Sigmoid colon (tissue), 7 donors: ENCODE data around the gene EDEM1. TPM values are rescaled to one million over a fixed set of nuclear protein-coding genes. Genes with fewer than 3 reads are reported as not detected.

Source experiments
- DNase-seq: peaks from one replicate; pipeline ENCODE4 v3.0.0-alpha.2; 2019
- H3K27ac ChIP-seq, 4 donors: fragments of 200-600 bp; sonication (generic); one replicate each; pipeline ENCODE4 v1.5.1; 2016 to 2019; ENCODE audit warnings: mild to moderate bottlenecking in 1 of 4
- H3K27me3 ChIP-seq, 3 donors: fragments of 200-600 bp; sonication (generic); one replicate each; pipeline ENCODE4 v1.5.1; 2019; ENCODE audit warnings: mild to moderate bottlenecking in 1 of 3
- H3K36me3 ChIP-seq, 4 donors: fragments of 200-600 bp; sonication (generic); one replicate each; pipeline ENCODE4 v1.5.1; 2016 to 2019
- H3K4me1 ChIP-seq, 4 donors: fragments of 200-600 bp; sonication (generic); one replicate each; pipeline ENCODE4 v1.5.1; 2017 to 2019
- H3K4me3 ChIP-seq, 4 donors: fragments of 200-600 bp; sonication (generic); one replicate each; pipeline ENCODE4 v1.5.1; 2017 to 2019; ENCODE audit warnings: mild to moderate bottlenecking in 2 of 4, moderate library complexity in 1 of 4
- H3K9me3 ChIP-seq, 4 donors: fragments of 200-600 bp in 3 of 4; sonication (generic) in 3 of 4; one replicate each; pipeline versions ENCODE4 v1.5.1 to v1.6.1; 2013 to 2019
- CTCF ChIP-seq, 4 experiments: fragments of 450-650 bp in 3 of 4; fragments of 200-600 bp in 1 of 4; IDR thresholded peaks; one replicate each; pipeline ENCODE4 v1.5.1; 2016 to 2019; ENCODE audit warnings: antibody characterized with exemption in 4 of 4, mild to moderate bottlenecking in 3 of 4, moderate library complexity in 2 of 4
- EP300 ChIP-seq, 4 donors: sonication (generic); formaldehyde crosslinking; IDR thresholded peaks; one replicate each; pipeline ENCODE4 v1.6.1; 2017; ENCODE audit warnings: antibody characterized with exemption in 4 of 4
- POLR2A ChIP-seq, 2 donors: fragments of 450-650 bp; IDR thresholded peaks; one replicate each; pipeline ENCODE4 v1.6.1; 2016; ENCODE audit warnings: antibody characterized with exemption in 2 of 2, mild to moderate bottlenecking in 2 of 2, moderate library complexity in 2 of 2
- POLR2AphosphoS5 ChIP-seq, 4 donors: sonication (generic); formaldehyde crosslinking; IDR thresholded peaks; one replicate each; pipeline ENCODE4 v1.6.1; 2017; ENCODE audit warnings: antibody characterized with exemption in 4 of 4
- WGBS, 2 donors: extraction: QIAGEN DNeasy Blood & Tissue Kit; methylation state at CpG; one replicate each; pipeline ENCODE4 v1.1.7; 2013; 5-methylcytosine and 5-hydroxymethylcytosine counted together
- intact Hi-C: fragments of 100-400 bp; cut with DNase I; formaldehyde crosslinking; loops from one replicate; pipeline ENCODE4 v1.15.1; 2023
- polyA plus RNA-seq, 3 donors: library from polyadenylated mRNA; stranded (reverse); fragments of 200-250 nt; gene quantifications; one replicate each; pipeline ENCODE4 v1.2.3, GENCODE V29; 2013
- total RNA-seq, 4 donors: library from RNA; depleted of rRNA; stranded (reverse); fragments of >200 nt; gene quantifications; one replicate each; pipeline ENCODE4 v1.1.0, GENCODE V29; 2016
- donor health status: healthy with polysubstance abuse.
- donor health status: Bipolar disorder and iron deficiency.
- donor health status: healthy.

The EDEM1 gene
- total and polyA plus RNA-seq, 7 donors = 3.6 to 23.8 (median 18.1) TPM

GRCh38 chr3:5218815-5219214, 31.3 kb downstream of the EDEM1 start:
- Histone ChIP-seq H3K36me3 (peaks cover 0 to 43% (median 25%) of the 10 kb centered on the region in 4 donors), H3K4me1 (peaks cover 0 to 12% (median 9%) of the 10 kb centered on the region in 4 donors), H3K27ac (peak overlapping the region in 1 of 4 donors; percentile 36), H3K27me3 (no peaks in the 10 kb centered on the region), H3K4me3 (no peak overlapping the region), H3K9me3 (no peaks in the 10 kb centered on the region)
- no peak for DNase-seq
- WGBS, 2 donors = 85 to 90% methylated on average over 5 of the region's 5 CpGs
- intact Hi-C loops = no loop called here
- no peak for TF ChIP-seq POLR2AphosphoS5 (IDR thresholded peaks at IDR 0.05)

GRCh38 chr3:5219216-5219615, 31.7 kb downstream of the EDEM1 start:
- Histone ChIP-seq H3K9me3 (no peaks in the 10 kb centered on the region), H3K4me3 (no peak overlapping the region), H3K4me1 (peaks cover 0 to 12% (median 9%) of the 10 kb centered on the region in 4 donors), H3K27ac (no peak overlapping the region), H3K36me3 (peaks cover 0 to 39% (median 21%) of the 10 kb centered on the region in 4 donors), H3K27me3 (no peaks in the 10 kb centered on the region)
- TF ChIP-seq POLR2A (IDR thresholded peaks at IDR 0.05) (no peak), EP300 (IDR thresholded peaks at IDR 0.05) (no peak), CTCF (IDR thresholded peaks at IDR 0.05) (no peak), POLR2AphosphoS5 (IDR thresholded peaks at IDR 0.05) (no peak)
- intact Hi-C loops = no loop called here
- DNase-seq = no peak
- WGBS, 2 donors = 92 to 96% methylated on average over 4 of the region's 4 CpGs

GRCh38 chr3:5220193-5220592, 32.7 kb downstream of the EDEM1 start:
- H3K4me3 ChIP-seq = no peak overlapping the region
- no peak for DNase-seq
- 57 to 60% methylated on average over 5 of the region's 5 CpGs for WGBS, 2 donors
- intact Hi-C loops = no loop called here
- peaks cover 0 to 30% (median 16%) of the 10 kb centered on the region in 4 donors for H3K36me3 ChIP-seq
- no peak for TF ChIP-seq CTCF (IDR thresholded peaks at IDR 0.05)
- no peak for TF ChIP-seq POLR2A (IDR thresholded peaks at IDR 0.05)
- no peak for TF ChIP-seq EP300 (IDR thresholded peaks at IDR 0.05)
- no peak for TF ChIP-seq POLR2AphosphoS5 (IDR thresholded peaks at IDR 0.05)
- no peaks in the 10 kb centered on the region for H3K27me3 ChIP-seq
- H3K4me1 ChIP-seq = peaks cover 0 to 12% (median 9%) of the 10 kb centered on the region in 4 donors
- H3K9me3 ChIP-seq = no peaks in the 10 kb centered on the region
- no peak overlapping the region for H3K27ac ChIP-seq

GRCh38 chr3:5220667-5221431, 33.3 kb downstream of the EDEM1 start:
- DNase-seq = no peak
- Histone ChIP-seq H3K36me3 (peaks cover 0 to 23% (median 10%) of the 10 kb centered on the region in 4 donors), H3K27ac (no peak overlapping the region), H3K9me3 (no peaks in the 10 kb centered on the region), H3K4me1 (peaks cover 0 to 12% (median 9%) of the 10 kb centered on the region in 4 donors), H3K27me3 (no peaks in the 10 kb centered on the region), H3K4me3 (no peak overlapping the region)
- no peak for TF ChIP-seq POLR2A (IDR thresholded peaks at IDR 0.05)
- no peak for TF ChIP-seq POLR2AphosphoS5 (IDR thresholded peaks at IDR 0.05)
- TF ChIP-seq EP300 (IDR thresholded peaks at IDR 0.05) = no peak
- no peak for TF ChIP-seq CTCF (IDR thresholded peaks at IDR 0.05)
- intact Hi-C loops = no loop called here
- WGBS, 2 donors = 82 to 88% methylated on average over 11 of the region's 11 CpGs

- WGBS, 2 donors = 13 to 45% methylated on average over 6 of the region's 6 CpGs
- no peaks in the 10 kb centered on the region for H3K27me3 ChIP-seq
- intact Hi-C loops = no loop called here
- H3K4me1 ChIP-seq = peaks cover 0 to 12% (median 9%) of the 10 kb centered on the region in 4 donors
- H3K36me3 ChIP-seq = peaks cover 0 to 15% (median 5%) of the 10 kb centered on the region in 4 donors
- TF ChIP-seq POLR2AphosphoS5 (IDR thresholded peaks at IDR 0.05) (no peak), CTCF (IDR thresholded peaks at IDR 0.05) (no peak), EP300 (IDR thresholded peaks at IDR 0.05) (no peak), POLR2A (IDR thresholded peaks at IDR 0.05) (no peak)
- DNase-seq = no peak
- no peak overlapping the region for H3K4me3 ChIP-seq
- H3K9me3 ChIP-seq = no peaks in the 10 kb centered on the region
- H3K27ac ChIP-seq = no peak overlapping the region
These were observed 34.2 kb downstream of the EDEM1 start for GRCh38 chr3:5221701-5222100.
